HG02571 (cell line): Measurements from ENCODE around the gene SLC25A11.
"Not testable (repeated sequence)": the region's sequence is repeated elsewhere in the genome, so short reads cannot be mapped to it uniquely, and the experiment has no call there.

Experiments
- ATAC-seq: cut with Tn5 transposase; IDR thresholded peaks from one replicate; pipeline ENCODE4 v1.9.1; 2021; ENCODE audit warnings: mild to moderate bottlenecking, moderate library complexity; ENCODE audit not compliant: unreplicated experiment

SLC25A11 gene

GRCh38 chr17:4921320-4921719 is 18.5 kb downstream of the SLC25A11 start:
- ATAC-seq, result no peak

- no peak for ATAC-seq
These were observed 19.3 kb downstream of the SLC25A11 start for GRCh38 chr17:4920351-4921048.

- ATAC-seq, result no peak
These were observed 20.3 kb downstream of the SLC25A11 start for GRCh38 chr17:4919511-4920047.

- ATAC-seq, result not testable (repeated sequence)
These were observed 25.3 kb downstream of the SLC25A11 start for GRCh38 chr17:4914551-4914950.

GRCh38 chr17:4913994-4914393 is 25.9 kb downstream of the SLC25A11 start:
- no peak for ATAC-seq

GRCh38 chr17:4908711-4909496 is 30.9 kb downstream of the SLC25A11 start:
- no peak for ATAC-seq

- ATAC-seq, result no peak
These were observed 31.5 kb downstream of the SLC25A11 start for GRCh38 chr17:4908301-4908700.

- not testable (repeated sequence) for ATAC-seq
These were observed 33.2 kb downstream of the SLC25A11 start for GRCh38 chr17:4906642-4907041.

GRCh38 chr17:4903051-4903818 is 36.6 kb downstream of the SLC25A11 start, which contains the start of gene CHRNE:
Gene CHRNE, minus strand, starts transcription at chr17:4903098. Its CDS starts 35 bp downstream, at chr17:4903063.
- ATAC-seq, result no peak

- ATAC-seq, result no peak
These were observed 37.3 kb downstream of the SLC25A11 start for GRCh38 chr17:4902540-4902939.

GRCh38 chr17:4901648-4902344 is 38.0 kb downstream of the SLC25A11 start:
- ATAC-seq, result no peak

GRCh38 chr17:4901108-4901647 is 38.7 kb downstream of the SLC25A11 start:
- ATAC-seq, result no peak

- no peak for ATAC-seq
These were observed 39.4 kb downstream of the SLC25A11 start for GRCh38 chr17:4900231-4901107.

GRCh38 chr17:4899341-4900230 is 40.3 kb downstream of the SLC25A11 start, which contains the start of gene C17orf107:
Gene C17orf107, plus strand, starts transcription at chr17:4899536. Its CDS starts 227 bp downstream, at chr17:4899763.
- no peak for ATAC-seq

- ATAC-seq, result no peak
These were observed 40.9 kb downstream of the SLC25A11 start for GRCh38 chr17:4898927-4899326.

- no peak for ATAC-seq
These were observed 41.5 kb downstream of the SLC25A11 start for GRCh38 chr17:4898351-4898750.

- no peak for ATAC-seq
These were observed 42.1 kb downstream of the SLC25A11 start for GRCh38 chr17:4897785-4898184.

- ATAC-seq, result no peak
These were observed 42.6 kb downstream of the SLC25A11 start for GRCh38 chr17:4897198-4897687.
